Colonic mucosa (tissue), 4 donors: Measurements from ENCODE around the gene GLI1. TPM values are rescaled to one million over a fixed set of nuclear protein-coding genes. Genes with fewer than 3 reads are reported as not detected.

Experiments used
- DNase-seq: peaks from one replicate; pipeline ENCODE4 v3.0.0-alpha.2; 2020
- H3K27ac ChIP-seq: fragments of 200-600 bp; one replicate; pipeline ENCODE4 v1.8.0; 2021
- H3K27me3 ChIP-seq: fragments of 200-600 bp; one replicate; pipeline ENCODE4 v1.8.0; 2021
- H3K36me3 ChIP-seq: fragments of 200-600 bp; one replicate; pipeline ENCODE4 v1.8.0; 2021
- H3K4me1 ChIP-seq: fragments of 200-600 bp; one replicate; pipeline ENCODE4 v1.8.0; 2021; ENCODE audit warnings: mild to moderate bottlenecking
- H3K4me3 ChIP-seq: fragments of 200-600 bp; one replicate; pipeline ENCODE4 v1.8.0; 2021
- H3K9ac ChIP-seq, 2 donors: one replicate each; pipeline ENCODE4 v1.7.0; 2013; ENCODE audit warnings: control low read depth in 2 of 2, low read depth in 2 of 2, low read length in 2 of 2
- H3K9me3 ChIP-seq: fragments of 200-600 bp; one replicate; pipeline ENCODE4 v1.8.0; 2021
- intact Hi-C: fragments of 100-400 bp; cut with DNase I; formaldehyde crosslinking; loops from one replicate; pipeline ENCODE4 v1.14.1; 2022
- total RNA-seq, 2 donors: library from RNA; stranded (reverse); fragmentation: NEBNext Ultra II Directional in 1 of 2; extraction: Animal tissue kit (Norgen Biotek cat#: 25700) in 1 of 2; gene quantifications; one replicate each; pipeline ENCODE4 v1.2.1, GENCODE V29; 2021
- TF ChIP-seq, protein P1 (sequence below): fragments of 200-600 bp; IDR thresholded peaks from one replicate; pipeline ENCODE4 v1.8.0; 2022; ENCODE audit warnings: antibody characterized with exemption, mild to moderate bottlenecking
- donor health status: healthy.
- donor health status: DM: no; HTN: no; CAD: no.
- donor health status: DM: no; HTN: no; CAD: no.

Gene GLI1
- total RNA-seq, 2 donors from 2014 or later: 1.4 to 2.0 TPM

DNA sequence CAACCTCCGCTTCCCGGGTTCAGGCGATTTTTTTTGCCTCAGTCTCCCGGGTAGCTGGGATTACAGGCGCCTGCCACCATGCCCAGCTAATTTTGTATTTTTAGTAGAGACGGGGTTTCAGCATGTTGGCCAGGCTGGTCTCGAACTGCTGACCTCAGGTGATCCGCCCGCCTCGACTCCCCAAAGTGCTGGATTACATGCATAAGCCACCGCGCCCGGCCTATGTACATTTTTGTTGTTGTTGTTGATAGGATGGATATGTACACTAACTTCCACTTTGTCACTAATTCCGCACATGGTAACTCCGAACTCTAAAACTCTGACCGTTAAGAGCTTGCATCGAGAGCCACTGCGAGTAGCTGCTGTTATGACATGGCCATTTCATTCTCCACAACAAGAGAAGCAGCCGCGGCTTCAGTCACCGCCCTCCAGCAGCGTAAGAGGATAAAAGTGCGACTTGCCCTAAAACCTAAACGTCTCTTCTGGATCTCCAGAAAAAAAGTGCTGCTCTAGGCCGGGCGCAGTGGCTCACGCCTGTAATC, 27.5 kb downstream of the GLI1 start:
- intact Hi-C loops: no loop called here
- DNase-seq: no peak
- peak overlapping the region; percentile 94 for H3K4me3 ChIP-seq
- H3K27ac ChIP-seq: peak overlapping the region; percentile 66
- TF ChIP-seq, protein P1, sequence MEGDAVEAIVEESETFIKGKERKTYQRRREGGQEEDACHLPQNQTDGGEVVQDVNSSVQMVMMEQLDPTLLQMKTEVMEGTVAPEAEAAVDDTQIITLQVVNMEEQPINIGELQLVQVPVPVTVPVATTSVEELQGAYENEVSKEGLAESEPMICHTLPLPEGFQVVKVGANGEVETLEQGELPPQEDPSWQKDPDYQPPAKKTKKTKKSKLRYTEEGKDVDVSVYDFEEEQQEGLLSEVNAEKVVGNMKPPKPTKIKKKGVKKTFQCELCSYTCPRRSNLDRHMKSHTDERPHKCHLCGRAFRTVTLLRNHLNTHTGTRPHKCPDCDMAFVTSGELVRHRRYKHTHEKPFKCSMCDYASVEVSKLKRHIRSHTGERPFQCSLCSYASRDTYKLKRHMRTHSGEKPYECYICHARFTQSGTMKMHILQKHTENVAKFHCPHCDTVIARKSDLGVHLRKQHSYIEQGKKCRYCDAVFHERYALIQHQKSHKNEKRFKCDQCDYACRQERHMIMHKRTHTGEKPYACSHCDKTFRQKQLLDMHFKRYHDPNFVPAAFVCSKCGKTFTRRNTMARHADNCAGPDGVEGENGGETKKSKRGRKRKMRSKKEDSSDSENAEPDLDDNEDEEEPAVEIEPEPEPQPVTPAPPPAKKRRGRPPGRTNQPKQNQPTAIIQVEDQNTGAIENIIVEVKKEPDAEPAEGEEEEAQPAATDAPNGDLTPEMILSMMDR: no peak
- H3K9me3 ChIP-seq: no peaks in the 10 kb centered on the region
- no peaks in the 10 kb centered on the region for H3K27me3 ChIP-seq
- peaks cover 8% of the 10 kb centered on the region for H3K4me1 ChIP-seq
- H3K36me3 ChIP-seq: peaks cover 9% of the 10 kb centered on the region
- H3K9ac ChIP-seq: no peak overlapping the region

GRCh38 chr12:57487597-57488401, 28.2 kb downstream of the GLI1 start, which contains the start of gene MARS1:
TSS of gene MARS1 (plus strand) at chr12:57488068. CDS start at chr12:57488091, 23 bp downstream.
- intact Hi-C loops: no loop called here
- Histone ChIP-seq H3K27ac (peak within 1 kb of the TSS; percentile 66), H3K36me3 (peaks cover 9% of the 10 kb centered on the region), H3K4me3 (peak within 1 kb of the TSS; percentile 94), H3K9me3 (no peaks in the 10 kb centered on the region), H3K27me3 (no peaks in the 10 kb centered on the region), H3K9ac (peak within 1 kb of the TSS; percentile 94 to 95), H3K4me1 (peaks cover 8% of the 10 kb centered on the region)
- TF ChIP-seq, protein P1: no peak
- DNase-seq: peak; percentile 96

DNA sequence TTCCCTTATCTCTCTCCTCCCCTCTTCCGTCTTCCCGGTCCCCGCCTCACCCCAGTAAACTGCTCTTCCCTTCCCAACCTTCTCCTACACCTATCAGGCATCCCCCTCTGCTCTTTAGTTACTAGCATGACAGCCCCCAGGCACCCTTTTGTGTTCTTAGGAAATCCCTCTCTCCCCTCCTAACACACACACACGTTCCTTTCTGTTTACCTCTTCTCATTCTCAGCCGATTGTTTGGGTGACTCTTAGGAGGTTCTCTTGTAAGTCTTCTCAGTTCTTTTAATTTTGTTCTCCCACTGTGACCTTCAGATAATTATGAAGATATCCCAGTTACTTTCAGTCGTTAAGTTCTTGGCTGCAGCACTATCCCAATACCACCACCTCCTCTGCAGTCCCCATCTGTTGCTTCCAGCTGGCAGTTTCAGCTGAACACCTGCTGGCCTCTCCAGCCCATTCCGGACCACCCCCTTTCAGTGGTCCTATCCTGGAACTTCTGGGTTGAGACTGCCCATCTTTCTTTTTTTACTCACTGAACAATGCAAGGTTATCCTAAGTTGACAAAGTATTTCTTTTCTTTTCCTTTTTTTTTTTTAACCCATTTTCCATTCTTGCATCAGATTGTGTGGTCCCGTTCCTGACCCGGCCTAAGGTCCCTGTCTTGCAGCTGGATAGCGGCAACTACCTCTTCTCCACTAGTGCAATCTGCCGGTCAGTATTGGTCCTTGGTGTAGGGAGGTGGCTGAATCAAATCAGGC, 29.0 kb downstream of the GLI1 start:
- intact Hi-C loops: no loop called here
- peak overlapping the region; percentile 66 for H3K27ac ChIP-seq
- H3K4me3 ChIP-seq: peak overlapping the region; percentile 94
- TF ChIP-seq, protein P1: no peak
- H3K9me3 ChIP-seq: no peaks in the 10 kb centered on the region
- DNase-seq: no peak
- peaks cover 9% of the 10 kb centered on the region for H3K36me3 ChIP-seq
- no peaks in the 10 kb centered on the region for H3K27me3 ChIP-seq
- peaks cover 8% of the 10 kb centered on the region for H3K4me1 ChIP-seq
- H3K9ac ChIP-seq: peak overlapping the region; percentile 94 to 95

DNA sequence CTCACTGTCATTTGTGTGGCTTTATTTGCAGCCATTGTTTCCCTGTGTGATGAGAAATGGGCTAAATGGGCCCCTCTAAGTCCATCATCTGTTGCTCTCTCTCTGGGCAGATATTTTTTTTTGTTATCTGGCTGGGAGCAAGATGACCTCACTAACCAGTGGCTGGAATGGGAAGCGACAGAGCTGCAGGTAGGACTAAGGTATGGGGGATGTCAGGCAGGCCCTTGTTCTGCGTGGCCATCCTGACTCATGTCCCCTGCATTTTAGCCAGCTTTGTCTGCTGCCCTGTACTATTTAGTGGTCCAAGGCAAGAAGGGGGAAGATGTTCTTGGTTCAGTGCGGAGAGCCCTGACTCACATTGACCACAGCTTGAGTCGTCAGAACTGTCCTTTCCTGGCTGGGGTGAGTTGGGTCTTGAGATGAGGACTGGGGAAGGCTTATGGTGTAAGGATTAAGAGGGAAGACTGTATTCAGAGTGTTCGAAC, 29.6 kb downstream of the GLI1 start:
- TF ChIP-seq, protein P1: no peak
- intact Hi-C loops: no loop called here
- no peak overlapping the region for H3K9ac ChIP-seq

GRCh38 chr12:57490126-57490525, 30.5 kb downstream of the GLI1 start:
- Histone ChIP-seq H3K4me3 (no peak overlapping the region), H3K27ac (no peak overlapping the region), H3K9ac (no peak overlapping the region), H3K27me3 (no peaks in the 10 kb centered on the region), H3K4me1 (peaks cover 8% of the 10 kb centered on the region), H3K9me3 (no peaks in the 10 kb centered on the region), H3K36me3 (peaks cover 9% of the 10 kb centered on the region)
- no peak for DNase-seq
- intact Hi-C loops: no loop called here
- TF ChIP-seq, protein P1: no peak

More for the DNA sequence above, 29.6 kb downstream of the GLI1 start:
- Histone ChIP-seq H3K27me3 (no peaks in the 10 kb centered on the region), H3K36me3 (peaks cover 9% of the 10 kb centered on the region), H3K4me3 (peak overlapping the region; percentile 94), H3K4me1 (peaks cover 8% of the 10 kb centered on the region), H3K9me3 (no peaks in the 10 kb centered on the region), H3K27ac (no peak overlapping the region)
- no peak for DNase-seq
